GM12801 (cell line): ENCODE data around the gene ENTPD2.

ENCODE experiments used
- TF ChIP-seq, protein P1 (sequence below): IDR thresholded peaks from one replicate; pipeline ENCODE4 v1.5.1; 2011; ENCODE audit warnings: control low read depth; ENCODE audit not compliant: insufficient read length; ENCODE audit errors: extremely low read depth

ENTPD2 gene

DNA sequence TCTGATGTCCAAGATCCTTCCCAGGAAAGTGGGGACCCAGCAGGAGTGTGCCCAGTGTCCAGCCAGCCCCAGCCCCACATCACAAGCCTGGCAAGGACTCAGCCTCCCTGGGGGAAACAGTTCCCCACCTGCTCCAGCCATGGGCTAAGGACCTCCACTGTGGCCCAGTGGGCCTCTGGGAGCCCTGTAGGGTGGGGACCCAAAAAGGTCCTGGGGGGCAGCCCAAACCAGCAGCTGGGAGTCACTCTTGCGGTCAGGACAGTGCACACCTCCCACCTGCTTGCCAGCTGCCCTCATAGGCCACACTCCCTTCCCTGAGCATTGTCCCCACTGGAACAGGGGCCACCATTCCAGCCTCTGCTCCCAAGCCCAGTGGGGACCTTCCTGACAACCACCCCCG lies 27.5 kb downstream of the ENTPD2 start:
- TF ChIP-seq, protein P1, sequence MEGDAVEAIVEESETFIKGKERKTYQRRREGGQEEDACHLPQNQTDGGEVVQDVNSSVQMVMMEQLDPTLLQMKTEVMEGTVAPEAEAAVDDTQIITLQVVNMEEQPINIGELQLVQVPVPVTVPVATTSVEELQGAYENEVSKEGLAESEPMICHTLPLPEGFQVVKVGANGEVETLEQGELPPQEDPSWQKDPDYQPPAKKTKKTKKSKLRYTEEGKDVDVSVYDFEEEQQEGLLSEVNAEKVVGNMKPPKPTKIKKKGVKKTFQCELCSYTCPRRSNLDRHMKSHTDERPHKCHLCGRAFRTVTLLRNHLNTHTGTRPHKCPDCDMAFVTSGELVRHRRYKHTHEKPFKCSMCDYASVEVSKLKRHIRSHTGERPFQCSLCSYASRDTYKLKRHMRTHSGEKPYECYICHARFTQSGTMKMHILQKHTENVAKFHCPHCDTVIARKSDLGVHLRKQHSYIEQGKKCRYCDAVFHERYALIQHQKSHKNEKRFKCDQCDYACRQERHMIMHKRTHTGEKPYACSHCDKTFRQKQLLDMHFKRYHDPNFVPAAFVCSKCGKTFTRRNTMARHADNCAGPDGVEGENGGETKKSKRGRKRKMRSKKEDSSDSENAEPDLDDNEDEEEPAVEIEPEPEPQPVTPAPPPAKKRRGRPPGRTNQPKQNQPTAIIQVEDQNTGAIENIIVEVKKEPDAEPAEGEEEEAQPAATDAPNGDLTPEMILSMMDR: no peak

- TF ChIP-seq, protein P1: no peak
Measured at GRCh38 chr9:137025517-137025966, 28.3 kb downstream of the ENTPD2 start.

DNA sequence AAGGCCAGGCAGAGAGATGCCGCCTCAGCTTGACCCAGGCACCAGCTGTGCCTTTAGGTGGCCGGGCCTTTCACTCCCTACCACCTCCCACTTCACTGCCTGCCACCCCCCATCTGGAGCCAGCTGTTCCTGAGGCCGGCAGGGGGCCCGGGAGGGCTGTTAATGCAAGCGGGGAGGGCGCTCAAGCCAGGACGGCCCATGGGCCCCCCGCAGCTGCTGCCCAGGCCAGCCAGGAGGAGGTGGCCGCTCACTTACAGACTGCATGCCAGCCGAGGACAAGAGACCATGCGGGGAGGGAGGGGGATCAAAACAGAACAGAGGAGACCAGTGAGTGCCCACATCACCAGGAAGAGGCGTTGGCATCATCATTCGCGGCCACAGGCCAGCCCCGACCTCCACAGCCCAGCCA lies 30.3 kb downstream of the ENTPD2 start:
- TF ChIP-seq, protein P1: no peak

DNA sequence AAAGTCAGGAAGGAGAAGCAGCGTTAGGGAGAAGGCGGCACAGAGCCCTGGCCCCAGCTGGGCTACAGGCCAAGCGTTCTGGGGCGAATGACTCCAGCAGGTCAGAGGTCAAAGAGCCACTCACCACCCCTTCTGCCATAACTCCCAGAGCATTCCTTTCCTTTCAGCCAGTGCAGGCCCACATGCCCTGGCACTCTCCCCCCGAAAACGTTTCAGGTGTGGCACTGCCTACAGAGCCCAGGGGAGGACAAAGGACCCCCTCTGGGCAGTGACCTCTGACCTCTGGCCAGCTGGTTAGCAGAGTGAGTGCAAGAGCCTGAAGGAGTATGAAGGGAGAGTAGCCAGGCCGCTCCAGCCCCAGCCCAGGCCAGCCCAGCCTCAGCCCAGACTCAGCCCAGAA lies 30.7 kb downstream of the ENTPD2 start:
- TF ChIP-seq, protein P1: no peak

DNA sequence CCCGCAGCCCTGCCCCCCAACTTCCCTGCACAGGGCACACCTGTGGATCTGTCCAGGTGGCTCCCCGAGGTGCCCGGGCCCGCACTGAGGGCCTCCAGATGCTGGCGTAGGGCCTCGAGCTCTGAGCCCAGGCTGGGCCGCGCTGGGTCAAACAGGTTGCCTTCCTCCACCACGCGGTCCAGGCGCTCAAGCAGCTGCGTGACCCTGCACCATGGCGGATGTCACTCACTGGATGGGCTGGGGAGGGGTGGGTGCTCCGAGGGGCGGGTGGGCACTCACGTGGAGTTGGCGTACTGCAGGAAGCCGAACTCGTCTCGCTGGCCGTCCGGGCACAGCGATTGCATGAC lies 31.2 kb downstream of the ENTPD2 start:
- TF ChIP-seq, protein P1: no peak

DNA sequence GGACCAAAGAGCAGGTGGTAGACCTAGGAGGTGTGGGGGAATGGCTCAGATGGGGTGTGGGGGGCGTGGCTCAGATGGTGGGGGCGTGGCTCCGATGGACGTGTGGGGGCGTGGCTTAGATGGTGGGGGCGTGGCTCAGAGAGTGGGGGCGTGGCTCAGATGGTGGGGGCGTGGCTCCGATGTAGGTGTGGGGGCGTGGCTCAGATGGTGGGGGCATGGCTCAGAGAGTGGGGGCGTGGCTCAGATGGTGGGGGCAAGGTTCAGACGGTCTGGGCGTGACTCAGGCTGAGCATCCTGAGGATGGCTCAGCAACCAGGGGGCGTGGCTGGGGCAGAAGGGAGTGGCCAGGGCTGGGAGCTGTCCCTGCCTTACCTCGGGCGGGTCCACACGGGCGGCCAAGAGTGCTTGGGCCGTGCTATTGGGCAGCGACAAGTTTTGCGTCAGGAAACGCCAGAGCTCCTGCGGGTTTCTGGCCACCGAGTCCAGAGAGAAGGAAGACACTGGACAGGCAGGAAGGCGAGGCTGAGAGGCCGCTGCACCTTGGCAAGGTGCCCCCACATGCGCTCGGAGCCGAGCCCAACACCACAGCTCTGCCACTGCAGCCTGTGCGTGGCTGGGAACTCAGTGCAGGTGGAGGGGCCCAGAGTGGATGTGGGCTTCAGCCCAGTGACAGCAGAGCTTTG lies 31.7 kb downstream of the ENTPD2 start:
- TF ChIP-seq, protein P1: no peak

DNA sequence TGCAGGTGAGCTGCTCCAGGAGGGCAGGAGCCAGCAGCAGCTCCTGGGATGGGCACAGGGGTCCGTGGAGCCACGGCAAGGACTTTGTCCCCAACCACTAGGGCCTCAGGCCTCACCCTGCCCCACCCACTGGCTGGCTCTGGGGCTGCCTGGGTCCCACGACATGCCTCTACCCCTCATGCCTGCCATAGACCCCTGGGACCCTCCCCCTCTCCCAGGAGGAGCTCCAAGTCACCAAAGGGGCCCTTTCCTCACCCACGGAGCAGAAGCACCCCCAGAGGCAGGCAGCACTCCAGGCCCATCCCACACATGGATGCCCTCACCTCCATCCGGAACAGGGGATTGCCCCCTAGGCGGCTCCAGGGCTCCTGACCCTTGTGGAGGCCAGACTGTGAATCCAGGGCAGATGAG lies 32.3 kb downstream of the ENTPD2 start:
- TF ChIP-seq, protein P1: no peak
